H9 (cell line): ENCODE data around the gene TXNDC17. TPM values are rescaled to one million over a fixed set of nuclear protein-coding genes. Genes with fewer than 3 reads are reported as not detected.

Experiments
- DNase-seq: peaks from one replicate; pipeline ENCODE4 v3.0.0-alpha.2; 2017
- H2AFZ ChIP-seq: one replicate; pipeline ENCODE4 v1.6.1; 2013; ENCODE audit warnings: mild to moderate bottlenecking, low read length, control low read depth, moderate library complexity
- H2AK5ac ChIP-seq: 2 replicates; pipeline ENCODE4 v1.6.1; 2013; ENCODE audit warnings: low read length, control low read depth, mixed read lengths; ENCODE audit not compliant: insufficient read length
- H2BK120ac ChIP-seq: one replicate; pipeline ENCODE4 v1.6.1; 2013; ENCODE audit warnings: low read depth, mild to moderate bottlenecking, low read length, control low read depth, inconsistent platforms; ENCODE audit not compliant: poor library complexity, severe bottlenecking
- H2BK12ac ChIP-seq: 2 replicates; pipeline ENCODE4 v1.6.1; 2013; ENCODE audit warnings: low read length, control low read depth, mixed read lengths, low read depth; ENCODE audit not compliant: insufficient read length
- H2BK15ac ChIP-seq: 2 replicates; pipeline ENCODE4 v1.6.1; 2013; ENCODE audit warnings: low read depth, low read length, control low read depth
- H2BK20ac ChIP-seq: one replicate; pipeline ENCODE4 v1.6.1; 2013; ENCODE audit warnings: low read depth, mild to moderate bottlenecking, low read length, control low read depth, inconsistent platforms; ENCODE audit not compliant: poor library complexity, severe bottlenecking
- H2BK5ac ChIP-seq: 2 replicates; pipeline ENCODE4 v1.6.1; 2013; ENCODE audit warnings: low read length, control low read depth, mixed read lengths; ENCODE audit not compliant: insufficient read length
- H3K14ac ChIP-seq: 2 replicates; pipeline ENCODE4 v1.6.1; 2013; ENCODE audit warnings: low read length, control low read depth; ENCODE audit not compliant: insufficient read depth
- H3K18ac ChIP-seq: 2 replicates; pipeline ENCODE4 v1.6.1; 2013; ENCODE audit warnings: low read depth, mild to moderate bottlenecking, mixed read lengths, low read length, control low read depth; ENCODE audit not compliant: insufficient read length
- H3K23ac ChIP-seq: 2 replicates; pipeline ENCODE4 v1.6.1; 2013; ENCODE audit warnings: low read length, control low read depth, mixed read lengths, low read depth; ENCODE audit not compliant: insufficient read length
- H3K23me2 ChIP-seq: 2 replicates; pipeline ENCODE4 v1.6.1; 2013; ENCODE audit warnings: low read depth, mild to moderate bottlenecking, mixed read lengths, low read length, control low read depth; ENCODE audit not compliant: insufficient read length, poor library complexity, severe bottlenecking
- H3K27ac ChIP-seq: 2 replicates; pipeline ENCODE4 v1.5.1; 2013; ENCODE audit warnings: low read length, control low read depth, mixed read lengths, low read depth; ENCODE audit not compliant: insufficient read length
- H3K27me3 ChIP-seq: 2 replicates; pipeline ENCODE4 v1.6.1; 2013; ENCODE audit warnings: low read length, control low read depth, inconsistent platforms; ENCODE audit not compliant: insufficient read depth
- H3K4ac ChIP-seq: 2 replicates; pipeline ENCODE4 v1.6.1; 2013; ENCODE audit warnings: low read depth, mild to moderate bottlenecking, control low read depth, inconsistent platforms, low read length, moderate library complexity
- H3K4me1 ChIP-seq: 2 replicates; pipeline ENCODE4 v1.6.1; 2013; ENCODE audit warnings: low read length, control low read depth, inconsistent platforms; ENCODE audit not compliant: insufficient read depth
- H3K4me2 ChIP-seq: 2 replicates; pipeline ENCODE4 v1.6.1; 2013; ENCODE audit warnings: low read length, control low read depth, mixed read lengths; ENCODE audit not compliant: insufficient read length, insufficient read depth
- H3K56ac ChIP-seq: 2 replicates; pipeline ENCODE4 v1.6.1; 2013; ENCODE audit warnings: low read depth, mild to moderate bottlenecking, mixed read lengths, low read length, control low read depth; ENCODE audit not compliant: insufficient read length
- H3K79me1 ChIP-seq: 2 replicates; pipeline ENCODE4 v1.6.1; 2013; ENCODE audit warnings: low read depth, mild to moderate bottlenecking, moderate library complexity, low read length, control low read depth, inconsistent platforms; ENCODE audit not compliant: insufficient read depth, poor library complexity, severe bottlenecking
- H3K79me2 ChIP-seq: 2 replicates; pipeline ENCODE4 v1.6.1; 2013; ENCODE audit warnings: low read length, control low read depth, inconsistent platforms; ENCODE audit not compliant: insufficient read depth
- H3K9ac ChIP-seq: 2 replicates; pipeline ENCODE4 v1.6.1; 2013; ENCODE audit warnings: low read length, control low read depth, mixed read lengths; ENCODE audit not compliant: insufficient read length; ENCODE audit errors: extremely low read depth
- H3K9me3 ChIP-seq: one replicate; pipeline ENCODE4 v1.6.1; 2013; ENCODE audit warnings: low read depth, low read length, inconsistent platforms; ENCODE audit not compliant: control insufficient read depth
- H3T11ph ChIP-seq: one replicate; pipeline ENCODE4 v1.6.1; 2013; ENCODE audit warnings: mild to moderate bottlenecking, low read length, control low read depth, inconsistent platforms
- H4K20me1 ChIP-seq: one replicate; pipeline ENCODE4 v1.6.1; 2013; ENCODE audit not compliant: control insufficient read depth, insufficient read length, insufficient read depth
- H4K5ac ChIP-seq: 2 replicates; pipeline ENCODE4 v1.6.1; 2013; ENCODE audit warnings: low read depth, mild to moderate bottlenecking, mixed read lengths, low read length, control low read depth; ENCODE audit not compliant: insufficient read length
- H4K8ac ChIP-seq: replicated peaks from 2 replicates; pipeline ENCODE4 v1.6.1; 2013; ENCODE audit warnings: low read length, control low read depth, mixed read lengths, low read depth; ENCODE audit not compliant: insufficient read length
- H4K91ac ChIP-seq: 2 replicates; pipeline ENCODE4 v1.6.1; 2013; ENCODE audit warnings: low read depth, mild to moderate bottlenecking, moderate library complexity, mixed read lengths, low read length, control low read depth; ENCODE audit not compliant: insufficient read length
- H3K27ac Mint-ChIP-seq, 3 experiments: 2 replicates in 2 of 3; 3 replicates in 1 of 3; pipeline ENCODE4 v1.8.0; 2020 to 2021; ENCODE audit warnings: mixed read lengths in 3 of 3, mild to moderate bottlenecking in 1 of 3, moderate library complexity in 1 of 3
- H3K27me3 Mint-ChIP-seq: 2 replicates; pipeline ENCODE4 v1.8.0; 2021; ENCODE audit warnings: low read depth, mild to moderate bottlenecking, moderate library complexity, mixed read lengths
- H3K36me3 Mint-ChIP-seq, 3 experiments: 2 replicates in 2 of 3; 3 replicates in 1 of 3; pipeline ENCODE4 v1.8.0; 2020 to 2021; ENCODE audit warnings: low read depth in 3 of 3, mixed read lengths in 3 of 3; ENCODE audit not compliant: insufficient read depth in 1 of 3
- H3K4me1 Mint-ChIP-seq, 2 experiments: 2 replicates each; pipeline ENCODE4 v1.8.0; 2020; ENCODE audit warnings: mixed read lengths in 2 of 2
- H3K4me3 Mint-ChIP-seq, 2 experiments: 2 replicates in 1 of 2; 3 replicates in 1 of 2; pipeline ENCODE4 v1.8.0; 2020 to 2021; ENCODE audit warnings: mild to moderate bottlenecking in 2 of 2, mixed read lengths in 2 of 2, moderate library complexity in 1 of 2
- H3K9me3 Mint-ChIP-seq, 2 experiments: 2 replicates in 1 of 2; 3 replicates in 1 of 2; pipeline ENCODE4 v1.8.0; 2020; ENCODE audit warnings: mild to moderate bottlenecking in 2 of 2, mixed read lengths in 2 of 2, moderate library complexity in 1 of 2
- WGBS: extraction: QIAGEN DNeasy Blood & Tissue Kit; methylation state at CpG from one replicate; pipeline ENCODE4 v1.1.7; 2013; ENCODE audit warnings: missing lambda C conversion rate, low lambda C conversion rate, mixed read lengths; ENCODE audit not compliant: insufficient read length; ENCODE audit errors: extremely low coverage; 5-methylcytosine and 5-hydroxymethylcytosine counted together
- total RNA-seq: library from RNA; stranded (reverse); gene quantifications from 2 replicates; pipeline ENCODE4 v1.2.1, GENCODE V29; 2021
- TF ChIP-seq, protein P1 (sequence below): fragments of 200-600 bp; sonication (generic); conservative IDR thresholded peaks from 3 replicates; pipeline ENCODE4 v1.8.0; 2021; ENCODE audit warnings: antibody characterized with exemption, mild to moderate bottlenecking

Gene TXNDC17
- total RNA-seq, 1 experiment from 2014 or later, result 170 TPM

- Histone ChIP-seq H4K5ac (no peak overlapping the region), H3K4ac (no peak overlapping the region), H3K79me2 (no peaks in the 10 kb centered on the region), H3T11ph (no peak overlapping the region), H3K79me1 (peaks cover 3% of the 10 kb centered on the region), H3K23ac (no peak overlapping the region), H3K9me3 (no peaks in the 10 kb centered on the region), H2BK12ac (no peak overlapping the region), H4K20me1 (no peaks in the 10 kb centered on the region), H3K56ac (no peak overlapping the region), H4K91ac (no peak overlapping the region), H2AK5ac (no peak overlapping the region), H3K27ac (no peak overlapping the region), H2BK15ac (no peak overlapping the region), H2AFZ (no peak overlapping the region), H3K9ac (no peak overlapping the region), H2BK120ac (no peak overlapping the region), H3K18ac (no peak overlapping the region), H3K4me1 (no peaks in the 10 kb centered on the region), H2BK20ac (no peak overlapping the region), H3K14ac (no peak overlapping the region), H4K8ac (no peak overlapping the region), H3K27me3 (no peaks in the 10 kb centered on the region), H3K4me2 (no peak overlapping the region), H3K23me2 (no peaks in the 10 kb centered on the region), H2BK5ac (no peak overlapping the region)
- no peak for DNase-seq
- Mint-ChIP-seq H3K27ac (no peak overlapping the region), H3K4me1 (no peaks in the 10 kb centered on the region), H3K9me3 (no peaks in the 10 kb centered on the region), H3K36me3 (peaks cover 8 to 65% (median 51%) of the 10 kb centered on the region in 3 experiments; a peak in 6 of 7 replicates), H3K4me3 (no peak overlapping the region), H3K27me3 (no peaks in the 10 kb centered on the region)
- no CpG with 5 or more reads among the region's 3 CpGs for WGBS
- TF ChIP-seq, protein P1, sequence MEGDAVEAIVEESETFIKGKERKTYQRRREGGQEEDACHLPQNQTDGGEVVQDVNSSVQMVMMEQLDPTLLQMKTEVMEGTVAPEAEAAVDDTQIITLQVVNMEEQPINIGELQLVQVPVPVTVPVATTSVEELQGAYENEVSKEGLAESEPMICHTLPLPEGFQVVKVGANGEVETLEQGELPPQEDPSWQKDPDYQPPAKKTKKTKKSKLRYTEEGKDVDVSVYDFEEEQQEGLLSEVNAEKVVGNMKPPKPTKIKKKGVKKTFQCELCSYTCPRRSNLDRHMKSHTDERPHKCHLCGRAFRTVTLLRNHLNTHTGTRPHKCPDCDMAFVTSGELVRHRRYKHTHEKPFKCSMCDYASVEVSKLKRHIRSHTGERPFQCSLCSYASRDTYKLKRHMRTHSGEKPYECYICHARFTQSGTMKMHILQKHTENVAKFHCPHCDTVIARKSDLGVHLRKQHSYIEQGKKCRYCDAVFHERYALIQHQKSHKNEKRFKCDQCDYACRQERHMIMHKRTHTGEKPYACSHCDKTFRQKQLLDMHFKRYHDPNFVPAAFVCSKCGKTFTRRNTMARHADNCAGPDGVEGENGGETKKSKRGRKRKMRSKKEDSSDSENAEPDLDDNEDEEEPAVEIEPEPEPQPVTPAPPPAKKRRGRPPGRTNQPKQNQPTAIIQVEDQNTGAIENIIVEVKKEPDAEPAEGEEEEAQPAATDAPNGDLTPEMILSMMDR, result no peak
Observed at GRCh38 chr17:6623941-6624340, 16.9 kb upstream of the TXNDC17 start.
